ENCODE results near the gene PEAK1.

Gene PEAK1

DNA sequence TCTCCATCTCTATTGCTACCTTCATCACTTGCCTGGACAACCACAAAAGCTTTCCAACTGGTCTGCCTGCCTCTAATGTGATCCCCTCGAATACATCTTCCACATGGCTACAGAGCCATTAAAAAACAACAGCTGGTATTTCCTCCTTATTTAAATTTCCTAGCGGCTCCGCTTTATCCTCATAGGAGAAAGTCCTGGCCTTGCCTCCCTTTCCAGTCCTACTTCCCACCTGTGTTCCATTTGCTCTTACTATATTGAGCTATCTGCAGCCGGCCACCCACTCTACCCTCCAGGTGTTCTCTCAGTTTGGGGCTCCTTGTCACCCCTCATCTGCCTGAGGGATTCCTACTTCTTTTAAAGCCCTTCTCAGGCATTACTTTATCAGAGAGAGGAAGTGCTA lies 299.3 kb downstream of the PEAK1 start:
- DNase-seq = no peak

- DNase-seq = no peak
Measured at GRCh38 chr15:77119446-77119845, 300.5 kb downstream of the PEAK1 start.

- DNase-seq = peak; percentile 40
Measured at GRCh38 chr15:77118882-77119321, 301.0 kb downstream of the PEAK1 start.

DNA sequence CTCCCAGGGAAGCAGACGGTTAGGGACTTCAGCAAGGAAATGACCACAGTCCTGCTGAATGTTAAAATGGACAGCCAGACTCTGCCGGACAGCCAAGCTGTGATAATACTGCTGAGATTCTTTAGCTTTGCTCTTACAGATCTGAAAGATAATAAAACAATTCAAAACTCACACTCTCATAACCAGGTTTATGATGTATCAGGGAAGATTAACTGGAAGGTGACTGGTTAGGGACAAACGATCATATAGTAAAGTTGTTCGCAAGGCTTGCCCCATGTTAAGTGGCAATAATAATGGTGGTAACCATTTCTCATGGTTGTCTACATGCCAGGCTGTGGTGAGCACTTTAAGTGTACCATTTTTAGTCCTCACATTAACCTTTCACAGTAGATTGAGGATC lies 304.7 kb downstream of the PEAK1 start:
- no peak for DNase-seq

- DNase-seq = no peak
Measured at GRCh38 chr15:77112838-77113504, 306.9 kb downstream of the PEAK1 start.

GRCh38 chr15:77111789-77112188 lies 308.1 kb downstream of the PEAK1 start:
- no peak for DNase-seq

- DNase-seq = peak; percentile 59
Measured at GRCh38 chr15:77107531-77108355, 312.2 kb downstream of the PEAK1 start.

DNA sequence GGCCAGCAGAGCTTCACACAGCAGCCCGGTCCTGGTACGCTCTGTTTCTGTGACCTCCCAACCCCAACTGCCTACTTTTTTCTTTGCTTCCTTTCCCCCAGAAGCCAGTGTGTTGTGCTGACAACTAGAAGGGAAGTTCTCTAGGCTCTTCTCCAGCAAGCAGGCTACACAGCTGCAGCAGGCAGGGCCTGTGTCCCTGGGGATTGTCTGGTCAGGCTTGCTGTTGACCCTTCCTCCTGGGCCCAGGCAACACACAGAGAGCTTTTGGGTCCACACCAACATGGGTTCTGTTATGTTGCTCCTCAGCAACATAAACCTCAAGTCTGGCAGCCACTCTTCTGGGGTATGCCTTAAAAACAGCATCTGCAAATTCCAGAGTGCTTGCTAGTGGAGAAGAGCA lies 312.8 kb downstream of the PEAK1 start:
- no peak for DNase-seq

GRCh38 chr15:77104155-77104554 lies 315.7 kb downstream of the PEAK1 start:
- no peak for DNase-seq

DNA sequence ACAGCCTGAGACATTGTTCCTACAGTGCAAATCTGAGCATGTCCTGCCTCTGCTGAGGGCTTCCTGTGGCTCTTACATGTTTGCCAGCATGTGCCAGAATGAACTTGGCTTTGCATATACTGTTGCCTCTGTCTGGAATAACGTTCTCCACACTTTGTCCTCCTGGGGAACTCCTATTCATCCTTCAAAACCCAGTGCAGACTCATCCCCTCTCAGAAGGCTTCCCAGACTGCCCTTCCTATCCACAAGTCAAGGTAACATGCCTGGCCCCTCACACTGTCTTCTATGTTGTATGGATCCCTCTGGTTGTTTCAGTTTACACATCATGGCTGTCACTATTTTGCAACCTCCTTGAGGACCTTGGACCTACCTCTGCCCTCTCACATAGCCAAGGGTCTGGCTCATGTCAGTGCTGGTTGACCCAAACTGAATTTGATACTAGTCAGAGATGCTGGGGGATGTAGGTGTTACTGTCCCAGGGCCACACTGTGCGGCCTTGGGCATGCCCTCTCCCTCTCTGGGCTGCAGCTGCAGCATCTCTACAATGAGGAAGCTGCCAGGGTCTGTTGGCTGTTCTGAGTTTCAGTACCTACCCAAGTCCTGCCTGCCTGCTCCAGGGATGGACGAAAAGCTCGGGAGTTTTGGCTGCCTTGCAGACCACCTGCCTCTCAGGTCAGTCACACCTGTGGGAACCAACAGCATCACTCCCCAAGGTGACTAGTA lies 320.0 kb downstream of the PEAK1 start:
- no peak for DNase-seq

DNA sequence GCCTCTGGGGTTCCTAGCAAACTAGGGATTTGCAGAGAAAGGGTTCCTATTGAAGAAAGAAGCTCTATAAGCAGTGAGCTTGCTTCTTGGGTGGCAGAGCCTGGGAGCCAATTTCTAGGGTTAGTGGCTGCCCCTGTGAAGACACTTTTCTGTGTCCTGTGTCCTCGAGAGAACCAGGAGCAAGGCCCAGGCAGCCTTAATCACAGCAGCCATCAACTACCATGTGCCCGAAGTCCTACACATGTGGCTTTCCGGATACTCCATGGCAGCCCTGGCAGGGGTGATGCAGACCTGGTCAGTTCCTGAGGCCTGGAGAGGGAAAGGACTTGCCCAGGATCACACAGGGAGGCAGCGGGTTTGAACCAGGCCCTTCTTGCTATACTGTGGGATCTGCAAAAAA lies 321.3 kb downstream of the PEAK1 start:
- no peak for DNase-seq

DNA sequence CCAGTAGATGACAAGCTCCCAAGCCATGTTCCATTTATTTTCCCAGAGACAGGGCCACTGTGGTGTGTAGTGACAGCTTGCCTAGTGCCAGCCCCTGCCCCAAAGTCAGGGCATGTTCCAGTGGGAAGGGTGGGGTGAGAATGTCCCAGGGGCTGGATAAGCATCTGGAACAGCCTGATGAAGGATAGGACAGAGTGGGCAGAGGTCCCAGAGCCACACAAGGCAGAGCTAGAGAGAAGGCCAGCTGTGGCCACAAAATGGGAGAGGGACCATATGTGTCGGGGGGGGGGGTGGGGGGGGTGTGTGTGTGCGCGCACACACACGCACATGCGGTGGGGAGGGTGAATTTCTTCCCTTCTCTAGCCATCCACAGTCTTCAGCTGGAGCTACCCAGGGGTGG lies 322.0 kb downstream of the PEAK1 start:
- no peak for DNase-seq

GRCh38 chr15:77097248-77097721 lies 322.6 kb downstream of the PEAK1 start:
- no peak for DNase-seq

DNA sequence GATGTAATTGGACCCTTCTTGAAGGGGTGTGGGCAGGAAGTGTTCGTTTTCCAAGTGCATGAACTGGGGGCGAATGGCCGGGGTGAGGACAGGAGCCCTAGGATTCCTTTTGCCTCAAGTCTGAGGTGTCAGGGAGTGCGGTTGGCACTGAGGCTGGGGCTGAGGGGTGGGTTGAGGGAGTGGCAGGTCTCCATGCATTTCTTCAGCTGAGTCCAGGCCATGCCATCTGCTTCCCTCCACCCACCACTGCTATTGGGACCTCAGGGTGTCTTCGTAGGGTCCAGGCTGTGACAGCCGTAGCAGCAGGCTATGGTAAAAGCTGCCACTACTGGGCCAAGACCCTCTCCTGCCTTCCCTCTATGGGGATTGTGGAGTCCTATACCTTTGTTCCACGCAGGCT lies 323.4 kb downstream of the PEAK1 start:
- no peak for DNase-seq

DNA sequence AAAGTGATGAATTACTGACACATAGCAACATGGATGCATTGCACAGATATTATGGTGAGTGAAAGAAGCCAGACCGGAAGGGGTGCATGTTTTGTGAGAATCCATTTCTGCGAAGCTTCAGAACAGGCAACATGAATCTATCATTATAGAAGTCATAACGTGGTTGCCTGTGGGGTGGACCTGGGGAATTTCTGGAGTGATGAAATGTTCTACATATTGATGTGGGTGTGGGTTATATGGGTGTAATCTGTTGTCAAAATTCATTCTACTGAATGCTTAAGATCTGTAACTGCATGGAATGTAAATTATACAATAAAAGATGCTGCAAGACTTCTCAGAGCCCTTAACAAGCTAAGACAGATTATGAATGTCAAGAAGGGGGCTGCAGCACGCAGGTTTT lies 323.8 kb downstream of the PEAK1 start:
- DNase-seq = no peak

GRCh38 chr15:77094397-77095030 lies 325.4 kb downstream of the PEAK1 start:
- DNase-seq = peak; percentile 38

- no peak for DNase-seq
Measured at GRCh38 chr15:77093436-77093835, 326.5 kb downstream of the PEAK1 start.

DNA sequence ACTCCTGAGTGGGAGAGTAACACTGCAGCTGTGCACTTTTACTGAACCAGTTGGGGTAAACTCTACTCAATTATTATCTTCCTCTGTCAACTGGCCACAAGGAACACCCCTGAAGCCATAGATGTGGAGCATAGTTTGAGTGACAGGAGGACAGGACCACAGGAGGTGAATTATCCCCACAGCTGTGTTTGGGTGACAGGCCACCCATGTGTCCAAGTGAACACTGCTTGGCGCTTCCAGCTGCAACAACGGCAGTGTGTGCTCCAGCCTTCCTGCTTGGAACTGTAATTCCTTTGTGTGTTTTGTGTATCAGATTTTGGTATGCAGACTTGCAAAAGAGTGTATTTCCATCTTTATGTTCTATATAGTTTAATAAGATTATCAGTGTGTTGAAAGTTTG lies 328.8 kb downstream of the PEAK1 start:
- DNase-seq = no peak

DNA sequence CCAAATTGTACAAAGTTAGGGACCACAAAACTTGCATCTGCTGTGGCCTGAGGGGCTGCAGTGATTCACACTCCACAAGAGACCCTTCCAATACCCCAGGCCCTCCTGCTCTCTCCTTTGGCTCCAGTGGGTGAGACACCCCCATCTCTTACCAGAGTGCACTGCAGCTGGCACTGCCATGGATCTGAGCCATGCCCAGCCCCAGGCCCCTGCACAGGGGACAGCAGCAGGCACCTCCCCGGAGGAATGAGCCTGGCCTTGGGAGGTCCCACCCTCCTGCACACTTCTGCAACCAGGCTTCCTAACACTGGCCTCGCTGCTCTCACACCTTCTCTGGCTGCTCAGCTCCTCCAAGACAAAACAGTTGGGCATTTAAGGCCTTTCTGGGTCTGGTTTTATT lies 332.7 kb downstream of the PEAK1 start:
- no peak for DNase-seq

- DNase-seq = no peak
Measured at GRCh38 chr15:77085297-77085696, 334.6 kb downstream of the PEAK1 start.

- DNase-seq = no peak
Measured at GRCh38 chr15:77084436-77084835, 335.5 kb downstream of the PEAK1 start.

GRCh38 chr15:77083381-77084160 lies 336.3 kb downstream of the PEAK1 start:
- peak; percentile 81 for DNase-seq

Measured in activated CD4-positive, alpha-beta T cell treated with anti-CD3 and anti-CD28 coated beads for 48 hours (primary cell).